ENCODE measurements around the gene P4HA3. TPM values are rescaled to one million over a fixed set of nuclear protein-coding genes. Genes with fewer than 3 reads are reported as not detected.

Gene P4HA3
- total RNA-seq, 1 experiment from 2014 or later: 0.93 TPM

DNA sequence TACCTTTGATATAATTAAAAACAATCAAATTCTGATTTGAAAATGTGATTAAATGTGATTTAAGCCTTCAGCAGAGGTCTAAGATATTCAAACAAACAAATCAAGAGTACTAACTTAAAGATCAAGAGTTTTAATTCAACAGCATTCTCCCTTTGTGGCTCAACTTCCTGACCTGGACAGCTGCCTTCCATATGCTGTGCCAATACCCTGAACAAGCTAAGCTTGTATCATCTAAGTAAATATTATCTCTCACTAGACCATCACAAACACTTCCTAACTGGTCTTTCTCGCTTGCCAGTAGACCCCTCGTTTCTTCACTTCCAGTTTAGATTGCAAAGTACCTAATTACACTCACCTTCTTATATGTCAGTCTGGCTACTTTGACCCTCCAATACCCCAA lies 35.9 kb upstream of the P4HA3 start:
- Mint-ChIP-seq H3K27ac (ENCODE audit: low read depth, unreplicated experiment) (no peak overlapping the region), H3K4me1 (ENCODE audit: insufficient read depth, unreplicated experiment) (no peaks in the 10 kb centered on the region), H3K9me3 (ENCODE audit: unreplicated experiment) (no peaks in the 10 kb centered on the region), H3K36me3 (ENCODE audit: insufficient read depth, unreplicated experiment) (peaks cover 4% of the 10 kb centered on the region), H3K4me3 (ENCODE audit: unreplicated experiment) (no peak overlapping the region), H3K27me3 (ENCODE audit: insufficient read depth, unreplicated experiment) (no peaks in the 10 kb centered on the region)
- intact Hi-C loops (cut with micrococcal nuclease): no loop called here
- no peak for DNase-seq (ENCODE audit: unreplicated experiment)
- BruUV-seq (replicated peaks): no TSS peak
- ChIA-PET POLR2A (no interaction called here), CTCF (no interaction called here)
- TF ChIP-seq, protein P1, sequence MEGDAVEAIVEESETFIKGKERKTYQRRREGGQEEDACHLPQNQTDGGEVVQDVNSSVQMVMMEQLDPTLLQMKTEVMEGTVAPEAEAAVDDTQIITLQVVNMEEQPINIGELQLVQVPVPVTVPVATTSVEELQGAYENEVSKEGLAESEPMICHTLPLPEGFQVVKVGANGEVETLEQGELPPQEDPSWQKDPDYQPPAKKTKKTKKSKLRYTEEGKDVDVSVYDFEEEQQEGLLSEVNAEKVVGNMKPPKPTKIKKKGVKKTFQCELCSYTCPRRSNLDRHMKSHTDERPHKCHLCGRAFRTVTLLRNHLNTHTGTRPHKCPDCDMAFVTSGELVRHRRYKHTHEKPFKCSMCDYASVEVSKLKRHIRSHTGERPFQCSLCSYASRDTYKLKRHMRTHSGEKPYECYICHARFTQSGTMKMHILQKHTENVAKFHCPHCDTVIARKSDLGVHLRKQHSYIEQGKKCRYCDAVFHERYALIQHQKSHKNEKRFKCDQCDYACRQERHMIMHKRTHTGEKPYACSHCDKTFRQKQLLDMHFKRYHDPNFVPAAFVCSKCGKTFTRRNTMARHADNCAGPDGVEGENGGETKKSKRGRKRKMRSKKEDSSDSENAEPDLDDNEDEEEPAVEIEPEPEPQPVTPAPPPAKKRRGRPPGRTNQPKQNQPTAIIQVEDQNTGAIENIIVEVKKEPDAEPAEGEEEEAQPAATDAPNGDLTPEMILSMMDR (IDR thresholded peaks at IDR 0.05; ENCODE audit: unreplicated experiment): no peak

DNA sequence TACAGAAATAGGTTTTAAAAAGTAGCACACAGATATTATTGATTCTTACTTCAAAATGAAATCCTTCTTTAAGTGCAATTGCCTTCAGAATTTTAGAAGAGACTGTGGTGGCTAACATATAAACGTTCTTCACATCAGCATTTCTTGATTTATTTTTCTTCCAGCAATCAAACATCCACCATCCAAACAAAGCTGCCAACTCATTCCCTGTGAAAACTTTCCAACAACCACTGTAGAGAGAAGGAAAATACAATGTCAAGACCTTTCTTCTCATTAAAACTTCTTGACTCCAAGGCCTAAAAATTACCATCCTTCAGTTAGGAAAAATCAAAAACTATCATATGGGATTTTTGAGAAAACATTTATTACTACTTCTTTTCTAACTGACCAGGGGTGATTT lies 34.0 kb upstream of the P4HA3 start:
- CTCF ChIA-PET: interaction anchor here (0.6 to 1.5 kb wide), 3 partner anchors 22 to 44 kb away, joined by 3 to 5 read pairs (median 5); no protein-coding TSS in a partner anchor
- DNase-seq (ENCODE audit: unreplicated experiment): no peak
- Mint-ChIP-seq H3K27me3 (ENCODE audit: insufficient read depth, unreplicated experiment) (no peaks in the 10 kb centered on the region), H3K27ac (ENCODE audit: low read depth, unreplicated experiment) (no peak overlapping the region), H3K4me1 (ENCODE audit: insufficient read depth, unreplicated experiment) (no peaks in the 10 kb centered on the region), H3K36me3 (ENCODE audit: insufficient read depth, unreplicated experiment) (peaks cover under 1% of the 10 kb centered on the region), H3K9me3 (ENCODE audit: unreplicated experiment) (no peaks in the 10 kb centered on the region), H3K4me3 (ENCODE audit: unreplicated experiment) (no peak overlapping the region)
- intact Hi-C loops (cut with micrococcal nuclease): no loop called here
- no TSS peak for BruUV-seq (replicated peaks)
- TF ChIP-seq, protein P1 (IDR thresholded peaks at IDR 0.05; ENCODE audit: unreplicated experiment): no peak
- POLR2A ChIA-PET: no interaction called here

DNA sequence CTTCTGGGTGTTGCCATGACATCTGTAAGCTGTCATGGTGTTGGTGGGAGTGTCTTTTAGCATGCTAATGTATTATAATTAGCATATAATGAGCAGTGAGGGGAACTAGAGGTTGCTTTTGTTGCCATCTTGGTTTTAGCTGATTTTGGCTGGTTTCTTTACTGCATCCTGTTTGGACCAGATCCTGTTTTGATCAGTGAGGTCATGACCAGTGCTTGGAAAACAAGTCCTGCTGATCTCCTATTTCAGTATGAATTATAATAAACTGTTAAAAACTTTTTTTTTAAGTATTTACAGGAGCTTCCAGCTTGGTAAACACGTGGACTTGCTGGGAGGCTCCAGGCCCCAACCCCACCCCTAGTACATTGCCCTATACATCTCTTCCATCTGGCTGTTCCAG lies 30.5 kb upstream of the P4HA3 start:
- TF ChIP-seq, protein P1 (IDR thresholded peaks at IDR 0.05; ENCODE audit: unreplicated experiment): no peak
- intact Hi-C loops (cut with micrococcal nuclease): no loop called here
- BruUV-seq (replicated peaks): no TSS peak
- Mint-ChIP-seq H3K4me3 (ENCODE audit: unreplicated experiment) (no peak overlapping the region), H3K27me3 (ENCODE audit: insufficient read depth, unreplicated experiment) (no peaks in the 10 kb centered on the region), H3K36me3 (ENCODE audit: insufficient read depth, unreplicated experiment) (no peaks in the 10 kb centered on the region), H3K9me3 (ENCODE audit: unreplicated experiment) (no peaks in the 10 kb centered on the region), H3K27ac (ENCODE audit: low read depth, unreplicated experiment) (no peak overlapping the region), H3K4me1 (ENCODE audit: insufficient read depth, unreplicated experiment) (no peaks in the 10 kb centered on the region)
- ChIA-PET POLR2A (interaction anchor here (0.9 kb wide), 1 partner anchor 86 kb away, joined by 3 read pairs; no protein-coding TSS in a partner anchor), CTCF (interaction anchor here (0.8 kb wide), 1 partner anchor 19 kb away, joined by 4 read pairs; no protein-coding TSS in a partner anchor)
- DNase-seq (ENCODE audit: unreplicated experiment): no peak

DNA sequence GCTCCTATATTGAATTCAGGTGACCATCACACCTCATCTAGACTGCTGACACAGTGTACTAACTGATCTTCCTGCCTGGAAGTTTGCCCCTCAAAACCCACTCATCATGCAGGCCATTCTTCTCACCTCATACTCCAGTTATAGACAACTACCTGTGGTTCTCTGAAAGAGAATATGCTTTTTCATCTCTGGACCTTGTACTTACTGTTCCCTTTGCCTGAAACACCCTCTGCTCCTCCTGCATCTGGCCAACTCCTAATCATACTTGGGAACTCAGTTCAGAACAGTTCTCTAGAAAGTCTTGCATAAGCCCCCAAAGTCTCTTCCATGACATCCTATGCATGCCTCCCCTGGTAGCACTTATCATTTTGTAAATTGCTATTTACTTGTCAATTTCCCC lies 28.2 kb upstream of the P4HA3 start:
- ChIA-PET POLR2A (no interaction called here), CTCF (no interaction called here)
- intact Hi-C loops (cut with micrococcal nuclease): no loop called here
- no peak overlapping the region for H3K4me3 Mint-ChIP-seq (ENCODE audit: unreplicated experiment)
- no TSS peak for BruUV-seq (replicated peaks)
- no peaks in the 10 kb centered on the region for H3K9me3 Mint-ChIP-seq (ENCODE audit: unreplicated experiment)
- TF ChIP-seq, protein P1 (IDR thresholded peaks at IDR 0.05; ENCODE audit: unreplicated experiment): no peak
- no peaks in the 10 kb centered on the region for H3K36me3 Mint-ChIP-seq (ENCODE audit: insufficient read depth, unreplicated experiment)
- no peaks in the 10 kb centered on the region for H3K4me1 Mint-ChIP-seq (ENCODE audit: insufficient read depth, unreplicated experiment)
- no peak overlapping the region for H3K27ac Mint-ChIP-seq (ENCODE audit: low read depth, unreplicated experiment)
- DNase-seq (ENCODE audit: unreplicated experiment): no peak
- no peaks in the 10 kb centered on the region for H3K27me3 Mint-ChIP-seq (ENCODE audit: insufficient read depth, unreplicated experiment)
